HL-60/S4 treated with phorbol 12-myristate 13-acetate at 8.2 ng/mL for 4 days and 3 days (cell line): ENCODE results near the gene PSMD6.

Experiments
- in situ Hi-C: fragments of 300-500 bp; cut with MboI; formaldehyde crosslinking; loops from 2 replicates; pipeline ENCODE4 v1.15.0; 2022; ENCODE audit warnings: low sequenced_read_pairs

Gene PSMD6

GRCh38 chr3:63961891-63962290 lies 61.4 kb downstream of the PSMD6 start:
- in situ Hi-C loops = no loop called here
